Liver (tissue), 3 donors: ENCODE results near the gene BICDL1.

Experiments
- CTCF ChIP-seq: fragments of 150-350 bp; IDR thresholded peaks from 2 replicates; pipeline ENCODE4 v1.5.1; 2017; ENCODE audit warnings: improper control_type of control experiment, low read depth, low read length; ENCODE audit not compliant: missing input control
- GABPA ChIP-seq, 2 donors: IDR thresholded peaks in 1 of 2; conservative IDR thresholded peaks in 1 of 2; 2 replicates each; pipeline ENCODE4 v1.6.1; 2016; ENCODE audit warnings: antibody characterized with exemption in 2 of 2, mild to moderate bottlenecking in 1 of 2, moderate library complexity in 1 of 2
- JUND ChIP-seq, 2 donors: IDR thresholded peaks; 2 replicates each; pipeline ENCODE4 v1.6.1; 2016; ENCODE audit warnings: antibody characterized with exemption in 2 of 2
- MAX ChIP-seq: IDR thresholded peaks from 2 replicates; pipeline ENCODE4 v1.6.1; 2016; ENCODE audit warnings: antibody characterized with exemption
- NR2F2 ChIP-seq: IDR thresholded peaks from 2 replicates; pipeline ENCODE4 v1.6.1; 2016; ENCODE audit warnings: antibody characterized with exemption
- RAD21 ChIP-seq, 2 donors: IDR thresholded peaks; 2 replicates each; pipeline ENCODE4 v1.6.1; 2016; ENCODE audit warnings: antibody characterized with exemption in 2 of 2, mild to moderate bottlenecking in 2 of 2
- RXRA ChIP-seq, 2 donors: IDR thresholded peaks; 2 replicates each; pipeline ENCODE4 v1.6.1; 2017 to 2018; ENCODE audit warnings: antibody characterized with exemption in 2 of 2, mild to moderate bottlenecking in 1 of 2
- SP1 ChIP-seq: IDR thresholded peaks from 2 replicates; pipeline ENCODE4 v1.6.1; 2018; ENCODE audit warnings: antibody characterized with exemption, mild to moderate bottlenecking
- TAF1 ChIP-seq: conservative IDR thresholded peaks from 2 replicates; pipeline ENCODE4 v1.6.1; 2016; ENCODE audit warnings: antibody characterized with exemption, mild to moderate bottlenecking
- YY1 ChIP-seq: IDR thresholded peaks from 2 replicates; pipeline ENCODE4 v1.6.1; 2016; ENCODE audit warnings: antibody characterized with exemption, mild to moderate bottlenecking
- TF ChIP-seq, protein P1 (sequence below): IDR thresholded peaks from 2 replicates; pipeline ENCODE4 v1.6.1; 2016; ENCODE audit warnings: antibody characterized with exemption, mild to moderate bottlenecking
- donor health status: healthy.
- donor health status: healthy.

GRCh38 chr12:120069278-120069677 is 80.2 kb downstream of the BICDL1 start:
- TF ChIP-seq CTCF (no peak), RXRA (IDR thresholded peaks at IDR 0.05) (peak in 1 of 2 donors; percentile 18), YY1 (no peak), NR2F2 (no peak), JUND (IDR thresholded peaks at IDR 0.05) (no peak), GABPA (IDR thresholded peaks at IDR 0.05 in 1 of 2, conservative IDR thresholded peaks at IDR 0.05 in 1 of 2) (no peak), TAF1 (no peak), MAX (no peak), SP1 (peak; percentile 26), RAD21 (IDR thresholded peaks at IDR 0.05) (no peak)
- TF ChIP-seq, protein P1, sequence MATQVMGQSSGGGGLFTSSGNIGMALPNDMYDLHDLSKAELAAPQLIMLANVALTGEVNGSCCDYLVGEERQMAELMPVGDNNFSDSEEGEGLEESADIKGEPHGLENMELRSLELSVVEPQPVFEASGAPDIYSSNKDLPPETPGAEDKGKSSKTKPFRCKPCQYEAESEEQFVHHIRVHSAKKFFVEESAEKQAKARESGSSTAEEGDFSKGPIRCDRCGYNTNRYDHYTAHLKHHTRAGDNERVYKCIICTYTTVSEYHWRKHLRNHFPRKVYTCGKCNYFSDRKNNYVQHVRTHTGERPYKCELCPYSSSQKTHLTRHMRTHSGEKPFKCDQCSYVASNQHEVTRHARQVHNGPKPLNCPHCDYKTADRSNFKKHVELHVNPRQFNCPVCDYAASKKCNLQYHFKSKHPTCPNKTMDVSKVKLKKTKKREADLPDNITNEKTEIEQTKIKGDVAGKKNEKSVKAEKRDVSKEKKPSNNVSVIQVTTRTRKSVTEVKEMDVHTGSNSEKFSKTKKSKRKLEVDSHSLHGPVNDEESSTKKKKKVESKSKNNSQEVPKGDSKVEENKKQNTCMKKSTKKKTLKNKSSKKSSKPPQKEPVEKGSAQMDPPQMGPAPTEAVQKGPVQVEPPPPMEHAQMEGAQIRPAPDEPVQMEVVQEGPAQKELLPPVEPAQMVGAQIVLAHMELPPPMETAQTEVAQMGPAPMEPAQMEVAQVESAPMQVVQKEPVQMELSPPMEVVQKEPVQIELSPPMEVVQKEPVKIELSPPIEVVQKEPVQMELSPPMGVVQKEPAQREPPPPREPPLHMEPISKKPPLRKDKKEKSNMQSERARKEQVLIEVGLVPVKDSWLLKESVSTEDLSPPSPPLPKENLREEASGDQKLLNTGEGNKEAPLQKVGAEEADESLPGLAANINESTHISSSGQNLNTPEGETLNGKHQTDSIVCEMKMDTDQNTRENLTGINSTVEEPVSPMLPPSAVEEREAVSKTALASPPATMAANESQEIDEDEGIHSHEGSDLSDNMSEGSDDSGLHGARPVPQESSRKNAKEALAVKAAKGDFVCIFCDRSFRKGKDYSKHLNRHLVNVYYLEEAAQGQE = no peak
